Retinal pigment epithelial cell (primary cell): ENCODE data around the gene RFTN1.

ENCODE experiments used
- DNase-seq: peaks from one replicate; pipeline ENCODE4 v3.0.0-alpha.2; 2010; ENCODE audit warnings: low read depth
- H3K4me3 ChIP-seq: 2 replicates; pipeline ENCODE4 v1.5.1; 2011; ENCODE audit warnings: mild to moderate bottlenecking, low read length, control low read depth, moderate library complexity
- CTCF ChIP-seq: conservative IDR thresholded peaks from 2 replicates; pipeline ENCODE4 v1.5.1; 2011; ENCODE audit warnings: low read depth, low read length, control low read depth, inconsistent platforms

The RFTN1 gene

GRCh38 chr3:16286751-16287543 lies 226.6 kb downstream of the RFTN1 start:
- no peak for TF ChIP-seq CTCF
- no peak overlapping the region for H3K4me3 ChIP-seq

GRCh38 chr3:16286161-16286560 lies 227.3 kb downstream of the RFTN1 start:
- H3K4me3 ChIP-seq, result no peak overlapping the region
- DNase-seq, result no peak
- no peak for TF ChIP-seq CTCF

More at GRCh38 chr3:16286751-16287543, 226.6 kb downstream of the RFTN1 start:
- DNase-seq, result no peak

- H3K4me3 ChIP-seq, result no peak overlapping the region
- no peak for TF ChIP-seq CTCF
- no peak for DNase-seq
These were observed 228.9 kb downstream of the RFTN1 start for GRCh38 chr3:16284633-16285032.

- DNase-seq, result no peak
- TF ChIP-seq CTCF, result no peak
These were observed 232.8 kb downstream of the RFTN1 start for GRCh38 chr3:16280671-16281070.

GRCh38 chr3:16279010-16279801 lies 234.3 kb downstream of the RFTN1 start:
- DNase-seq, result no peak
- no peak overlapping the region for H3K4me3 ChIP-seq
- no peak for TF ChIP-seq CTCF

More at GRCh38 chr3:16280671-16281070, 232.8 kb downstream of the RFTN1 start:
- H3K4me3 ChIP-seq, result no peak overlapping the region

GRCh38 chr3:16277471-16277870 lies 236.0 kb downstream of the RFTN1 start:
- TF ChIP-seq CTCF, result no peak
- no peak for DNase-seq
- H3K4me3 ChIP-seq, result no peak overlapping the region

- no peak for TF ChIP-seq CTCF
- no peak overlapping the region for H3K4me3 ChIP-seq
- no peak for DNase-seq
These were observed 239.6 kb downstream of the RFTN1 start for GRCh38 chr3:16273867-16274266.
